ENCODE measurements around the gene RELL1.

RELL1 gene, protein sequence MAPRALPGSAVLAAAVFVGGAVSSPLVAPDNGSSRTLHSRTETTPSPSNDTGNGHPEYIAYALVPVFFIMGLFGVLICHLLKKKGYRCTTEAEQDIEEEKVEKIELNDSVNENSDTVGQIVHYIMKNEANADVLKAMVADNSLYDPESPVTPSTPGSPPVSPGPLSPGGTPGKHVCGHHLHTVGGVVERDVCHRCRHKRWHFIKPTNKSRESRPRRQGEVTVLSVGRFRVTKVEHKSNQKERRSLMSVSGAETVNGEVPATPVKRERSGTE

DNA sequence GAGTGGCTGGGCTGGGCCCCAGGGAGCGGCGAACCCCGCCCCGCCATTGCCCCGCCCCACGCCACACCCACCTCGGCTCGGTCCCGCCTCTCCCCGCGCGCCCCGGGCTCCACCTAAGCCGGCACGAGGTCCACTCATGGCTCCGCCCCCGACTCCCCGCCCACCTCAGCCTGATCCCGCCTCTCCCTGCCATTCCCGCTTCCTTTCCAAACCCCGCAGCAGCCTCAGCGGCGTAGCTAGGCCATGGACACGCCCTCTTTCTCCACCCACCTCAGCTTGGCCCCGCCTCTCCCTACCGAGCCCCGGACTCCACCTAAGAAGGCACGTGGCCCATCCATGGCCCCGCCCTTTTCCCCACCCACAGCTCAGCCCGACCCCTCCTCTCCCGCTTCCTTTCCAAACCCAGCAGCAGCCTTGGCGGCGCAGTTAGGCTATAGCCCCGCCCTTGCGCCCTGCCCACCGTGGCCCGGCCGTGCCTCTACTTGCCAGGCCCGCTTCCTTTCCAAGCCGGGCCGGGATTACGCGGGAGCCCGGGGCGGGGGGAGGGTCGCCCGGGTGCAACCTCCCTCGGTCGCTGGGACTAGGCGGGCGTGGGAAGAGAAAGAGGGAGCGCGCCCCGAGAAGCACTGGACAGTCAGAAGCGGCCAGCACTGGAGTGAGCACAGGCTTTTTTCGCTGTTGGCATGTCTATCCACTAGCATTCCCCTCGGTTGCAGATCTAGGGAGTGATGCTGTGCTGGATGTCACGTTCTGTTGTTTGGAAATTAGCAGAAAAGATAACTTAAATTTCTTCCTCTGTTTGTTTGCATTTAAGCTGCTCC is at the start of gene RELL1:
Gene RELL1, minus strand, starts transcription at position 4 of the 821 bp plus-strand sequence. CDS start 89 bp downstream, outside the sequence.
- DNase-seq (ENCODE audit: low spot score) = peak; percentile 98

DNA sequence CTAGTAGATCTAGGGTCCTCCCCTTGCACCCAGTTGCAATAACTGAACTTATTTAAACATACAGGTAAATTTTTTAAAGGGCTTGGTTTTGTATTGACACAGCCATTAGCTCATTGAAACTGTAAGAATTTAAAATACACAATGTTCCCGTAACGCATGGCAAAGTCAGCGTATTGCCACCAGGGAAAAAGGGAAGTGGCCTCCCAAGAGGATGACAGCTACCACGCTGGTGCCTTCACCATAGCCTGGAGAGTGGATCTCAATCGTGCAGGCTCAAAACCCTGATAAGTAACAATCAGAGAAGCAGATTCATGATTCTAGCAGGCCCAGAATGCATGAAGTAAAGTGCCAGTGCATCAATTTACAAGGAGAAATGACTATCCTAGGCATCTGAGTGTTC is 49.4 kb upstream of the RELL1 start:
- no peak for DNase-seq (ENCODE audit: low spot score)

DNA sequence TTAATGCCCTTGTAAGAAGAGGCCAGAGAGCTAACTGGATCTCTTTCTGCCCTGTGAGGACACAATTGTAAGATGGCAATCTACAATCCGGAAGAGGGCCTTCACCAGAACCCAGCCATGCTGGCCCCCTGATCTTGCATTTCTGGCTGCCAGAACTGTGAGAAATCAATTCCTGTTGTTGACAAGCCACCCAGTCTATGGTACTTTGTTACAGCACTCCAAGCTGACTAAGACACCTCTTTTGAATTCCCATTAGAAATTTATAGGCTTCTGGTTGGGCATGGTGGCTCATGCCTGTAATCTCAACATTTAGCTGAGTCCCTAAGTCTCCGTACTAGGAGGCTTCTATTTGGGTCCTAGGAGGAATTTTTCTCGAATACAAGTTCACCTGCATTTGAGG is 48.8 kb upstream of the RELL1 start:
- no peak for DNase-seq (ENCODE audit: low spot score)

DNA sequence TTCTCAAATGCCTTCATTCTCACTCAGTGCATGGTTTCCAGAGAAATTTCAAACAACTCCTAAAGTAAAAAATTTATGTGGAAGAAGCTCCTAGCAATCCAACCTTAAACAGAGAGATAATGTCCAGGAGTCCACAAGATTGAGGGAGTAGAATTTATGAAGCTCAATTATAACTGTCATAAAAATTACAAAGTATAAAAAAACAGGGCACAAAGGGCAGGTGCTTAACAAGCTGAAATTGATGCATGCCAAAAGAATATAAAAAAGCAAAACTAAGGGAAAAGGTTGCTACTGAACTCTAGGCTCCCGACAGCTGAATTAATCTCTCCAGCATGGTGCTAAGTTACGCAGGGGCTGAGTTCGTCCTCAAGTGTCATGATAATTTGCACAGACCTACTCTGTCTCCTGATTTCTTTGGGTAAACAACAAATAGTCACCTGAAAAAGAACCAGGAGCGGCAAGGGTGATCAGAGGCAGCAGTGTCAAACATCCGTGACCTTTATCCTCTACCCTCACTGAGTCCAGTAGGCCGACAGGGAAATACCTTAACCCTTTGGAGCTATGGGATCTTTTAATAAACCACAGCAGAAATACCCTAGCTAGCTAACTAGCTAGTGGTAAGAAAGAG is 47.2 kb upstream of the RELL1 start:
- DNase-seq (ENCODE audit: low spot score) = no peak

DNA sequence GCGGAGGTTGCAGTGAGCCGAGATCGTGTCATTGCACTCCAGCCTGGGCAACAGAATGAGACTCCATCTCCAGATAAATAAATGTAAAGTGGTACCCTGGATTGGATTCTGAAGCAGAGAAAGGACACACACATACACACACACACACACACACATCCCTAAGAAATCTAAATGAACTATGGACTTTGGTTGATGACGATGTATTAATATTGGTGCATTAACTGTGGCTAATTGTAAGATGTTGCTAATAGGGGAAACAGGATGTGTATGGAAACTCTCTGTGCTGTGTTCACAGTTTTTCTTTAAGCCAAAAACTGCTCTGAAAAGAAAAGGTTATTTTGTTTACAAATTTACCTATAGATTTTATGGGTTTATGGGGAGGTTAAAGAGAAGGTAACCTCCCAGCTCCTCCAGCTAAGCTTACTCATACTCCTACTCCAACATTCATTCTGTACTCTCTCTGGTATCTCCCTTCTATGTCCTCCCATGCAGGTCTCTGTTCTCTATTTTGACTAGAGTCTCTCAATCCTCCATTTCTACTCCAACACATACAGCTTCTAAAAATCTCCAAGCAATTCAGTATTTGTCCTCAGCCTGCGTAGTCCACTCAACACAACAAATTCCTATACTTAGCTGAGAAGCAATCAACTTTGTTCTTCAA is 46.5 kb upstream of the RELL1 start:
- DNase-seq (ENCODE audit: low spot score) = no peak

DNA sequence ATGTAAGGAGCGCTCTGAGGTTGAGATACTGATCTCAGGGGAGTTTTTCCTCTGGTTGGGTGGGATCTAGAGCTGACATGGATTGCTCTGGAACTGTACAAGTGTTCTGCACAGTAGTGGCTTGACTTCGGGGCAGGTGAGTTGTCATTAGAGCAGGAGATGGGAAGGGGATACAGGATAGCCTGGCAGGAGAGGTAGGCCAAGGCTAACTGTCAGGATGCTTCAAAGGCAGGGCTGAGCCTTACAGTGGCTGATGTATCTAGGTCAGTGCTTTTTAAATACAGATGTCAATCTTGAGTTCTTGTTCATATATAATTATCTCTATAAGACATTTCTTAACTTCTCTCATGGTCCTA is 43.5 kb upstream of the RELL1 start:
- DNase-seq (ENCODE audit: low spot score) = no peak

DNA sequence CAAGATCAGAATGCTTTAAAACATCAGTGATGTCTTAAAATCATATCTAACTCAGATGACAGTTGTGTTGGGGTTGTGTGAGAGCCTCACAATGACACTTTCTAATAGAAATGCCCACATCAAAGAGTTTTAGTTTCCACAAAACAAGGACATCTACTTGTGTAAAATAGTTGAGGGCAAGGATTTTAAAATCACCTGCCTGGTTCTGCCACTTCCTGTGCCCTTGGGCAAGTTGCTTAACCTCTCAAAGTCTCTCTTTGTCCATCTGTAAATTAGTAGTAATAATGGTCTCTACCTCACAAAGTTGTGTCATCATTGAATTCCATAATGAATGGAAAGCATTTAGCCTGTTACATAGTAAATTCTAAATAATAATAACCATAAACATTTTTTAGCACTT is 41.9 kb upstream of the RELL1 start:
- DNase-seq (ENCODE audit: low spot score) = no peak

DNA sequence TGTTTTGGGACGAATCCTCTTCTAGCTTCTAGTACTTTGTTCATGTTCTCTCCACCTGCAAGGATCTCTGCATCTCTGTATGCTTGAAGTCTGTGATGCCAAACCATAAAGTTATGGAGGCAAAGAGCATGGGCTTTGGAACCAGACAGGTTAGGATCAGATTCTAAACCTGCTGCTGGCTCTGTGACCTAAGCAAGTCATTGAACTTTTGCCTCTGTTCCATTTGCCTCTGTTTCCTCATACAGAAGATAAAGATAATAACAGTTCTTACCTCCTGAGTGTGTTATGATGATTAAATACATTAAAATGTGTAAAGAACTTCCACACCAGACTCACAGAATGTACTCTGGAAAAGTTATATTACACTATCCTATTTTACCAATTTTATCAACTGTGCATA is 41.5 kb upstream of the RELL1 start:
- no peak for DNase-seq (ENCODE audit: low spot score)

DNA sequence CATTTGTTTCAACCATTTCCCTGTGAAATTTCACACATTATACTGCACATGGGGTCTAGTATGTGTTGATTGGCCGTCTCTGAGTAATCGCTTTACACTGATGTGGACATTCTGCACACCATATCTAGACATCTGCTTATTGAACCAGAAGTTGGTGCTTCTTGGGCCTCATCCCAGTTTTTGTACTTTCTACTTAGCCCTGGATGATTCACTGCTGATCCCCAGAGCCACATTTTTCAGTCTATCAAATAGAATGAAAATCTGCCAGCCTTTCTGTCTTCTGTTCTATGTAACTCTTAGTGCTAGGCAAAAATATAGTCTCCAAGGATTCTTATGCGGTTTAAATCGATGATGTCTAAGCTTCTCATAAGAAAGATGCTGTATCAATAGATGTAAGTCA is 40.5 kb upstream of the RELL1 start:
- DNase-seq (ENCODE audit: low spot score) = no peak

DNA sequence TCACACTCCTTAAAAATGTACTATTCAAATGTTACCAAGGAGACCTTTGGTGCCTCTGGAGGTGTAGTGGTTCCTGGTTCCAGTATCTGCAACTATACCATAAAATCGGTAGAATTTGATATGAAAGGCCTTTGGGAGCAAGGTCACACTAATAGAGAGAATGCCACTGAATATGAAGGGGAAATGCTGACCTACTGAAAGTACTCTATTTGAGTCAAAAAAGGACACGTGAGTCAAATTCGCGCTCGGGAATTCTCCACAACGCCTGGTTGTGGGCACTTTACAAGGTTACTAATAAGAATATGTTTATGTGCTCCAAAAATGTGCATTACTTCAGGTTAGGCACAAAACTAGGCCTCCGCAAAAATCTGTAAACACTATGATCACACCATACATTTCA is 39.5 kb upstream of the RELL1 start:
- no peak for DNase-seq (ENCODE audit: low spot score)

DNA sequence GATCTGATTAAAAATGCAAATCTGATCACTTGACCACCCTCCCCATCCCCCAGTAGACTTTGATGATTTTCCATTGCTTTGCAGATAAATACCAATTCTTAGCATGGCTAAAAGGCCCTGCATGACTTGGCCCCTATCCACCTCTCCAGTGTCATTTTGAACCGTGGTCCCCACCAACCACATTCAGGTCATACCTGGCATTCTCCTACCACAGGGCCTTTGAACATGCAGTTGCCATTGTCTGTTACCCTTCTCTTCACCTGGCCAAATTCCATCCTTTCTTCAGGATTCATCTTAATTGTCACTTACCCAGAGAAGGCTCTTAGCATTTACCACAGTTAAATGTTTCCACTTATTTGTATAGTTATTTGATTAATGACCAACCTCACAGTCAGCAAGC is 36.9 kb upstream of the RELL1 start:
- no peak for DNase-seq (ENCODE audit: low spot score)

DNA sequence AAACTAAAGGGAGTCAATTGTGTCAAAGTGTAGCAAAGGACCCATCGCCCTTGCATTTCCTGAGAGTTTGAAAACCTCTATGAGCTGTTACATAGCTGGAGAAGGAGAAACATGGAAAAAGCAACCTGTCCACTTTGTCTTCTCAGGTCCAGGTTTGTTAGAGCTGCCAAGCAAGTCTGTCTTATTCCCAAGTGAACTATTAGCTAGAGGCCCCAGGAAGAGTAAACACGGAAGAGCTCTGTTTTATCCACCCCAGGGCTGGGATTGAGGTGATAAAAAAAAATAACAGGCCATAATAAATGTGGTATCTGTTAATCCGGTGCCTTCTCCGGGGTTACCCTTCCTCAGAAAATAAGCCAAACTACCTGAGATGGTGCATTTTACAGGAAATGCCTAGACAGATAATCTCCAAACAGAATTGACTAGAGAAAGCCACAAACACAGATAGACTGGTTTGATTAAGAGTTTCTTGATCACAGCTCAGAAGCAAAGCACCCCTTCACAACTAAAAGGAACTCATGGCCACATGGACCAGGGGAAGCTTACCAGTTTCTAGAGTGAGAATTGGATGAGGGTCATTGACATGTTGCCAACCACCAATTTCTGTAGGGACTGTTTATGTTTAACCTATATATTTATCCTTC is 35.9 kb upstream of the RELL1 start:
- DNase-seq (ENCODE audit: low spot score) = no peak

DNA sequence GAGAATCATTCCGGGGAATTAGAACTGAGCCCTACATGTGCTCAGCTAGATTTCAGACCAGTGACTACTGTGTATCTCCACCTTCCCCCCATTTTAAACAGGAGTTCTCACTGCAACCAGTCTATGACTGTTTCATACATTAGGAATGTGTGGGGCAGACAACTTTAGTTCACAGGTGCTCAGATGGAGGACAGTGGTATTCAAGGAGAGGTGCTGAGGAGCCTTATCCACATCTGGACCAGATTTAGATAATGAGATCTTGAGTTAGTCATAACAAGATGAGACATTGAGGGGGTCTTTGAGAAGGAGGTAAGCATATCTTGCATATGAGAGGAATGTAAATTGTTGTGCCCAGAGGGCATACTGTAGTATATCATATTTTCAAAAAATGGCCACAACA is 32.8 kb upstream of the RELL1 start:
- DNase-seq (ENCODE audit: low spot score) = no peak

DNA sequence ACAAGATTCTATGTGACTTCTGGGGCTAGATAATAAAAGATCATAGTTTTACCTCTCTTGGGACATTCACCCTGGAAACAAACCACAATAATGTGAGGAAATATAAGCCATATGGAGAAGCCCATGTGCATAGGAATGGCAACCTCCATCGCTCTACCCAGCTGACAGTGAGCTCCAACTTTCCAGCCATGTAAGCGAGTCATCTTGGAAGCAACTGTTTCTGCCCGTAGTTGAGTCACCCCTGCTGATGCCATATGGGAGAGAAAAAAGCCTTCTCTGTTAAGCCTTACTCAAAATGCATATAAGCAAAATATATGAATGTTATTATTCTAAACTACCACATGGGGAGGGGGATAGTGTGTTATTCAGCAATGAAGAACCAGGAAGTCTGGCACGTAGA is 31.4 kb upstream of the RELL1 start:
- DNase-seq (ENCODE audit: low spot score) = no peak

DNA sequence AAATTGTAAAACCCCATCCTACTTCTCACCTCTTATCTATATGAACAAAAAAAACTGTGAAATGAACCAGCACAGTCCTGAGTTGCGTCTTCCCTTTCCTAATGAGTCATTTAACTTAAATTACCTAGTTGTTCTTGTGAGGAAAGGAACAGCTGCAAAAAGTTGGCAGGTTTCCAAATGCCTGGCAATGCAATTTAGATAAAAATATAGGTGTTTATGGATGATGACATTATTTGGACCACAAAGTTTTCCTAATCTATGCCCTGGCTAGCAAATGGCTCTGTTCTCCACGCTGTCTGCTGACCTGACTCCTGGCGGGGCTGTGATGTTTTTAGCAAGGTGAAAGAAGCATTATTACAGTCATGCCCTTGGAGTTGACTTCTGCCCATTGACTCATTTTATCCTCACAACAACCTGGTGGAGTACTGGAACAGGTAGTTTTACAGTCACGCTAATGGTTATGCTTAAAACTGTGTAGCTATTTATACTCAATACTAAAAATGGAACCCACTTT is 29.8 kb upstream of the RELL1 start:
- DNase-seq (ENCODE audit: low spot score) = no peak

DNA sequence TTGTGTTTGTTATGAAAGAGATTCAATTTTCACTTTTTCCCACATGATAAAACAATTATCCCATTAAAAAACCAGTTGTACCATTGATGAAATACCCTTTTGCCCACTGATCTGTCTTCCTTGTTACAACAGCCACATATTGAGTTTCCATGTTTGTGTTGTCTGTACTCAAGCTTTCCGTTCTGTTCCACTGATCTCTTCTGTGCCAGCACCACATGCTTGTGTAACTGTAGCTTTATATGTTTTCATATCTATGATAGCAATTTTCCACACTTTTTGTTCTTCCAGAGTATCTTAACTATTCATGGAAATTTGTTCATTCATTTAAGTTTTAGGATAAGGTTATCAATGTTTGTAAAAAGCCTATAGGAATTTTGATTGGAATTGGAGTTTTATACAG is 24.3 kb upstream of the RELL1 start:
- no peak for DNase-seq (ENCODE audit: low spot score)

DNA sequence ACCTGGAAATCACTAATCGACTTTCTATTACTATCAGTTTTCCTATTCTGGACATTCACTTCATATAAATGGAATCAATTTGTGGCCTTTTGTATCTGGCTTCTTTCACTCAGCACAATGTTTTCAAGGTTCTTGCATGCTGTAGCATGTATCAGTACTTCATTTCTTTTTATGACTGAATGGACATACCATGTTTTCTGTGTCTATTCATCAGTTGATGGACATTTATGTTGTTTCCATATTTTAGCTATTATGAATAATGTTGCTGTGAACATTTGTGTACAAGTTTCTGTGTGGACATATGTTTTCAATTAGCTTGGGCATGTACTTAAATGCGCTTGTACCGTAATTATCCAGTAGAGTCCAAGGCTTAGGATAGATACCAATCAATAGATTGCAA is 19.9 kb upstream of the RELL1 start:
- no peak for DNase-seq (ENCODE audit: low spot score)

DNA sequence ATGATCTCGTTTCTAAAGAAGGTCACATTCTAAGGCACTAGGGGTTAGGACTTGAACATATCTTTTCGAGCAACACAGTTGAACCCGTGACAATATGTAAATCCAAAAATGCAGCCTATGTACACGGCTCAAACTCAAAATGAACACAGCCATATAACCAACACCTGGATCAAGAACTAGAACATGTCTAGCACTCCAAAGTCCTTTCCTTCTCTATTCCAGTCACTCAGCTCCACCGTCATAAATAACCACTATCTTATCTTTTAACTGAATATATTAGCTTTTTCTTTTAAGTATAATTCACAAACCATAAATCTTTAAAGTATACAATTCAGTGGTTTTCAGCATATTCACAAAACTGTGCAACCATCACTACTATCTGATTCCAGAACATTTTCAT is 19.4 kb upstream of the RELL1 start:
- DNase-seq (ENCODE audit: low spot score) = no peak

DNA sequence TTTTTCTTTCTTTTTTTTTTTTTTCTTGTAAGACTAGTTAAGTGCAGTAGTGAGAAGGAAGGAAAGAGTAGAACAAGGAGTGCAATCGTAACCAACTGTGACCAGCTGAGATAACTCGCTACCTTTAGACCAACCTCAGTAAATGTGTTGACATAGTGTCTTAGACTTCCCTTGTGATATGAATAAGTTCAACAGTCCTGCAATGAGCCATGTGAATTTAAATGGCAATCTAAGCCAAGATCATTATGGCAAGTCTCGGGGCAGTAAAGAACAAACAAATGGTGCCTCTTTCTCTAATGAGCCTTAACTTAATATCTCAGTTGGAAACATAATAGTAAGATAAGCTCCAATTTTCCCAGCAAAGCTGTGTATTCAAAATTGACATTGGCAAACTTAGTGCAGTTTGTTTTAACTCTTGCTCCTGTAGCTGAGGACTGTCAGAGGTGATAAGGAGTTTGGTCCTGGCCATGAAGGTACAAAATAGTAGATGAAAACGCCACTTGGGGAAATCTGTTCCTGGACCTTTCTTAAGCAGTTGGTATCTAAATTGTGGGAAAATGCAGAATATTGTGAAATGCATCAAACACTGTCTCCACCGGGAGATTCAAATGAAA is 13.8 kb upstream of the RELL1 start:
- DNase-seq (ENCODE audit: low spot score) = no peak

DNA sequence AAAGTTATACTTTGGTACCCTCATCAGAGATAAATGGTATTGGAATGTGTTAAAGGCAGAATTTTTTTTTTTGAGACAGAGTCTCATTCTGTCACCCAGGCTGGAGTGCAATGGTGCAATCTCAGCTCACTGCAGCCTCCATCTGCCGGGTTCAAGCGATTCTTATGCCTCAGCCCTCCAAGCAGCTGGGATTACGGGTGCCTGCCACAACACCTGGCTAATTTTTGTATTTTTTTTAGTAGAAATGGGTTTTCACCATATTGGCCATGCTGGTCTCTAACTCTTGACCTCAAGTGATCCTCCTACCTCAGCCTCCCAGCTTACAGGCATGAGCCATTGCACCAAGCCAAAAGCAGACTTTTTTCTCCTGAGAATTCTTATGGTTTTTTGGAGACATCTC is 11.4 kb upstream of the RELL1 start:
- no peak for DNase-seq (ENCODE audit: low spot score)

DNA sequence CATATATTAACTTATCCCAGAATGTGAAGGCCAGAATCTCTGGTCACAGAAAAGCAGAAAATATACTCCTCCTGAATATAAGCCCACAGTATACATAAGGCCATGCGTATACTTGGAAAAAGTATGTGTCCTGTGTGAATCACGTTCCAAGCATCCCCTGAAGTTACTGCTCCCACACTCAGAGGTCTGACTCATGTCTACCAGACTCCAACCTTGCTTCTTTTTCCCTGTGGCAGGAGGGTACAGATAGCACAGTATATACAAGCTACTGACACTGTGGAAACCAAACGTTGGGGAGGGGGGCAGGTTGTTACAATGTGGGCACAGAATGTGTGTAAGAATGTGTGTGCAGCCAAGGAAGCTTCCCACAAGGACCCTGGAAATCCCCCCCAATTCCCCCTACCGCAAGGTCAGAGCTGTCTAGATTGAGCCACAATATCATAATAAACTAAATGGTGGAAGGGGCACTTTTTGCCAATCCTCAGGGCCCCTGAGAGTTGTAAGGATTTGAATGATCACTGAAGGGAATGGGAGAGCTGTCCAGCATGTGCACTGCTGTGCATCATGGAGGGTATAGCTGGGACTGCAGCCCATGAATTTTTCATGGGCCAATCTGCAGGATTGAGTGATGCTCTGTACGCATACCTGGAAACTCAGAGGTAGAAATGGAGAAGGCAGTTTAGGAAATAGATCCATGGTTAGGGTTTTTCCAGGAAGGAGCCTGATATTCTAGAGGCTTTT is 7.4 kb upstream of the RELL1 start:
- DNase-seq (ENCODE audit: low spot score) = no peak
